HCT116 (cell line): Measurements from ENCODE around the gene KRT14. TPM values are rescaled to one million over a fixed set of nuclear protein-coding genes. Genes with fewer than 3 reads are reported as not detected.
"Not testable (repeated sequence)": the region's sequence is repeated elsewhere in the genome, so short reads cannot be mapped to it uniquely, and the experiment has no call there.

Experiments
- ATAC-seq: fragments of 200-7000 bp; cut with Tn5 transposase; 2 replicates; pipeline ENCODE4 v1.9.1; 2020; ENCODE audit warnings: mild to moderate bottlenecking, moderate library complexity
- BruUV-seq: library from RNA; stranded (reverse); fragments of 400-500 nt; replicated peaks from 2 replicates; lab custom pipeline; 2021; lab: Mats Ljungman, UMichigan
- CTCF ChIA-PET: fragments of 300-600 bp; sonication (Branson Sonifier 250); formaldehyde crosslinking; loops from one replicate; lab custom pipeline; 2021; ENCODE audit warnings: antibody characterized with exemption; lab: Charles Lee
- POLR2A ChIA-PET: fragments of 300-600, 350-600 bp; sonication (Branson Sonifier 250); formaldehyde crosslinking; loops from one replicate; lab custom pipeline; 2021; ENCODE audit warnings: antibody characterized with exemption; lab: Charles Lee
- RAD21 ChIA-PET, 2 experiments: fragments of 300-600 bp; sonication (Branson Sonifier 250); formaldehyde crosslinking; loops; one replicate each; lab custom pipeline; 2023; ENCODE audit warnings: low total read pairs in 2 of 2; ENCODE audit not compliant: uncharacterized antibody in 2 of 2, unreplicated experiment in 2 of 2, low non-redundant PET in 1 of 2; lab: Charles Lee
- DNase-seq: peaks from one replicate; pipeline ENCODE4 v3.0.0-alpha.2; 2010; ENCODE audit warnings: low read depth, low spot score
- H2AFZ ChIP-seq: fragments of 200-600 bp; shearing (Covaris generic), sonication (generic); 2 replicates; pipeline ENCODE4 v1.6.1; 2017; ENCODE audit warnings: low read depth, mixed run types, mixed read lengths, antibody characterized with exemption, low read length; ENCODE audit not compliant: poor library complexity, severe bottlenecking
- H3K27ac ChIP-seq: 2 replicates; pipeline ENCODE4 v1.5.1; 2012; ENCODE audit warnings: low read depth, low read length
- H3K27me3 ChIP-seq: fragments of 200-600 bp; sonication (generic); 2 replicates; pipeline ENCODE4 v1.6.1; 2016; ENCODE audit warnings: mixed run types, low read length, mixed read lengths; ENCODE audit not compliant: insufficient read depth
- H3K36me3 ChIP-seq, 2 experiments: fragments of 200-500 bp in 1 of 2; fragments of 200-600 bp in 1 of 2; sonication (Bioruptor generic) in 1 of 2; sonication (generic) in 1 of 2; 2 replicates each; pipeline versions ENCODE4 v1.5.1 to v1.6.1; 2014 to 2016; ENCODE audit warnings: low read length in 2 of 2, inconsistent platforms in 1 of 2, mixed read lengths in 1 of 2, mixed run types in 1 of 2; ENCODE audit not compliant: insufficient read depth in 2 of 2, control insufficient read depth in 1 of 2
- H3K4me1 ChIP-seq, 2 experiments: fragments of 200-600 bp in 1 of 2; sonication (generic) in 1 of 2; 2 replicates each; pipeline versions ENCODE4 v1.5.1 to v1.6.1; 2012 to 2017; ENCODE audit warnings: low read length in 2 of 2, inconsistent platforms in 1 of 2, mild to moderate bottlenecking in 1 of 2, mixed read lengths in 1 of 2, mixed run types in 1 of 2, moderate library complexity in 1 of 2; ENCODE audit not compliant: insufficient read depth in 2 of 2, control insufficient read depth in 1 of 2
- H3K4me2 ChIP-seq: fragments of 200-600 bp; sonication (generic); 2 replicates; pipeline ENCODE4 v1.6.1; 2017; ENCODE audit warnings: mixed run types, low read length, mixed read lengths
- H3K4me3 ChIP-seq, 2 experiments: fragments of 200-600 bp in 1 of 2; sonication (generic) in 1 of 2; replicated peaks in 1 of 2; 2 replicates each; pipeline ENCODE4 v1.5.1; 2011 to 2016; ENCODE audit warnings: low read length in 2 of 2, control low read depth in 1 of 2, low read depth in 1 of 2, mild to moderate bottlenecking in 1 of 2, mixed read lengths in 1 of 2, mixed run types in 1 of 2
- H3K79me2 ChIP-seq: fragments of 200-600 bp; sonication (generic); 2 replicates; pipeline ENCODE4 v1.6.1; 2017; ENCODE audit warnings: mild to moderate bottlenecking, mixed run types, low read length, moderate library complexity, mixed read lengths; ENCODE audit not compliant: insufficient read depth
- H3K9ac ChIP-seq: fragments of 200-600 bp; sonication (generic); 2 replicates; pipeline ENCODE4 v1.6.1; 2016; ENCODE audit warnings: low read length, mixed read lengths
- H3K9me2 ChIP-seq: fragments of 200-600 bp; sonication (generic), shearing (Covaris generic); 2 replicates; pipeline ENCODE4 v1.6.1; 2017; ENCODE audit warnings: mixed run types, mild to moderate bottlenecking, moderate library complexity; ENCODE audit not compliant: insufficient read depth
- H3K9me3 ChIP-seq, 2 experiments: fragments of 200-500 bp in 1 of 2; fragments of 200-600 bp in 1 of 2; sonication (Bioruptor generic) in 1 of 2; sonication (generic) in 1 of 2; 2 replicates each; pipeline ENCODE4 v1.6.1; 2014 to 2017; ENCODE audit warnings: low read length in 2 of 2, mixed read lengths in 2 of 2, inconsistent platforms in 1 of 2, low read depth in 1 of 2, mild to moderate bottlenecking in 1 of 2, mixed run types in 1 of 2, moderate library complexity in 1 of 2; ENCODE audit not compliant: control insufficient read depth in 1 of 2, insufficient read depth in 1 of 2
- H4K20me1 ChIP-seq: fragments of 200-600 bp; sonication (generic), shearing (Covaris generic); 2 replicates; pipeline ENCODE4 v1.6.1; 2017; ENCODE audit warnings: mixed run types, mild to moderate bottlenecking, moderate library complexity; ENCODE audit not compliant: insufficient read depth
- EZH2 ChIP-seq: fragments of 200-600 bp; sonication (generic); IDR thresholded peaks from 2 replicates; pipeline ENCODE4 v1.6.1; 2017; ENCODE audit warnings: antibody characterized with exemption, mixed run types
- FOSL1 ChIP-seq: IDR thresholded peaks from 2 replicates; pipeline ENCODE4 v1.6.1; 2012; ENCODE audit warnings: low read depth
- POLR2AphosphoS5 ChIP-seq: IDR thresholded peaks from 2 replicates; pipeline ENCODE4 v1.6.1; 2011; ENCODE audit warnings: mild to moderate bottlenecking, low read depth, low read length, moderate library complexity
- SIN3A ChIP-seq: IDR thresholded peaks from 2 replicates; pipeline ENCODE4 v1.6.1; 2012; ENCODE audit warnings: low read depth
- SRF ChIP-seq: IDR thresholded peaks from 2 replicates; pipeline ENCODE4 v1.6.1; 2012; ENCODE audit warnings: low read depth
- intact Hi-C: fragments of 100-400 bp; cut with micrococcal nuclease; formaldehyde crosslinking; loops from 2 replicates; pipeline ENCODE4 v1.10.0; 2022
- total RNA-seq: library from RNA; stranded (reverse); gene quantifications from one replicate; pipeline ENCODE4 v1.2.1, GENCODE V29; 2021; ENCODE audit not compliant: unreplicated experiment

The KRT14 gene
- total RNA-seq, 1 experiment from 2014 or later = not detected

DNA sequence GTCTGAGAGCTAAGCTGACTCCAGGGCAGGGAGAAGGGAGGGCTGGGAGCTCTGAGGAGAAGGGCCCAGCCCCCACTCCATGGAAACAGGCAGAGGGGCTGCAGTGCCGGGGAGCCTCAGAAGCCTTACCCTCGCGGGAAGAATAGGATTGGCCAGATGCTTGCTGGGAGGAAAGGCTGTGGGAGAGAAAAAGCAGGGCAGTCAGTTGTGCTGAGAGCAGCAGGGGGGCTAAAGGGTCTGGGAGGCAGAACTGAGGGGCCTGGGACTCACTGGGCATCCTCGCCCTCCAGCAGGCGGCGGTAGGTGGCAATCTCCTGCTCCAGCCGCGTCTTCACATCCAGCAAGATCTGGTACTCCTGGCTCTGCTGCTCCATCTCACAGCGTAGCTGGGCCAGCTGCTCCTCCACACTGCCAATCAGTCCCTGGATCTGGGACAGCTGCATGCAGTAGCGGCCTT, 23.4 kb upstream of the KRT14 start:
- H3K4me3 ChIP-seq, POLR2A ChIA-PET, H3K36me3 ChIP-seq, DNase-seq, H3K27ac ChIP-seq, RAD21 ChIA-PET, H2AFZ ChIP-seq, H3K9me2 ChIP-seq, H3K79me2 ChIP-seq, ATAC-seq, BruUV-seq, intact Hi-C loops, H4K20me1 ChIP-seq, H3K4me2 ChIP-seq, H3K9ac ChIP-seq, H3K27me3 ChIP-seq, H3K9me3 ChIP-seq: not testable (repeated sequence)
- CTCF ChIA-PET = interaction anchor here (2.2 kb wide), 1 partner anchor 38 kb away, joined by 6 read pairs; no protein-coding TSS in a partner anchor
- H3K4me1 ChIP-seq = peaks cover 2 to 14% of the 10 kb centered on the region in 2 experiments; a peak in 2 of 4 replicates

DNA sequence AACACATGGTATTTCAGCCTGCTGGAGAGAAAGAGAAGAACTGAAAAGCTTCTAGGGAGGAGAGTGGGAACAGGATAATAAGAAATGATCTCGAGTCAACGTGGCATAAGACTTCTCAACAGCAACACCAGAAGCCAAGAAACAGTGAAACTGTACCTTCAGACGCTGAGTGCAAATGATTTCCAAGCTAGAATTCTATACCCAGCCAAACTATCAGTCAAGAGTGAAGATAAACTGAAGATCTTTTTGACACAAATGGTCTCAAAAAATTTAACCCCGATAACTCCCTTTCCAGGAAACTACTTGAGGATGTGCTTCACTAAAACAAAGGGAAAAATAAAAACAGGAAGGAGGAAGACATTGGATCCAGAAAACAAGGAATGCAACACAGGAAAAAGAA, 20.2 kb upstream of the KRT14 start:
- POLR2A ChIA-PET, CTCF ChIA-PET, BruUV-seq: not testable (repeated sequence)

DNA sequence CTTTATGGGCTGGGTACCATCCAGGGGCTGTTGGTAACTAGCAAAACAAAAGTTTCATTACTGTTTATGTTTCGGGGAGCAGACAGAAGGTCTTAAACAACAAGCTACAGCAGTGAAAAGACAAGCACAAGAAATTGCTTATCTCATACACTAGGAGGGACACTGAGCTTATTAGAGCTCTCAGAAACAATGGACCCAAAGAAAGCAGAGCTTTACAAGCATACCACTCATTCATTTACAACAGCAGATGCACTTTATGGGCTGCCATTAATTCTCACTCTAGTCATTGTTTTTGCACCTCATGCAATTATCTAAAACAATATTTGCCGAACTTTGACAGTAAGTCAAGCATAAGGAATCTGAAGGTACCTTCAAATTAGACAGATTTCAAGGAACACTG, 15.8 kb upstream of the KRT14 start:
- ATAC-seq (no peak), DNase-seq (no peak)
- ChIA-PET CTCF (interaction anchor here (1.5 kb wide), 1 partner anchor 10 kb away, joined by 4 read pairs; no protein-coding TSS in a partner anchor), POLR2A (interaction anchor here (0.5 kb wide), 1 partner anchor 41 kb away, joined by 3 read pairs; no protein-coding TSS in a partner anchor), RAD21 (no interaction called here)
- intact Hi-C loops = no loop called here
- H4K20me1 ChIP-seq = no peaks in the 10 kb centered on the region
- no peak overlapping the region for H3K9ac ChIP-seq
- no peaks in the 10 kb centered on the region for H3K4me1 ChIP-seq
- no peaks in the 10 kb centered on the region for H3K36me3 ChIP-seq
- H3K79me2 ChIP-seq = no peaks in the 10 kb centered on the region
- no peak overlapping the region for H3K4me2 ChIP-seq
- TF ChIP-seq POLR2AphosphoS5 (no peak), SIN3A (no peak), EZH2 (no peak), SRF (no peak), FOSL1 (no peak)
- BruUV-seq = no TSS peak
- H3K9me3 ChIP-seq = no peaks in the 10 kb centered on the region; a peak in 1 of 4 replicates
- no peak overlapping the region for H3K4me3 ChIP-seq
- H3K9me2 ChIP-seq = no peaks in the 10 kb centered on the region
- no peaks in the 10 kb centered on the region for H3K27me3 ChIP-seq
- H2AFZ ChIP-seq = no peak overlapping the region
- H3K27ac ChIP-seq = no peak overlapping the region

More for the DNA sequence above, 20.2 kb upstream of the KRT14 start:
- H3K27me3 ChIP-seq, H3K9ac ChIP-seq, RAD21 ChIA-PET, H3K4me2 ChIP-seq, H3K4me3 ChIP-seq, H2AFZ ChIP-seq, DNase-seq, H3K4me1 ChIP-seq, H3K9me3 ChIP-seq, H3K36me3 ChIP-seq, H4K20me1 ChIP-seq, H3K79me2 ChIP-seq, H3K9me2 ChIP-seq, ATAC-seq, intact Hi-C loops, H3K27ac ChIP-seq: not testable (repeated sequence)
